Lung (tissue), 13 donors: ENCODE data around the gene RAPGEF2. TPM values are rescaled to one million over a fixed set of nuclear protein-coding genes. Genes with fewer than 3 reads are reported as not detected.

Experiments used
- ATAC-seq: fragments of 200-7000 bp; cut with Tn5 transposase; one replicate; pipeline ENCODE4 v1.9.1; 2020; ENCODE audit warnings: moderate number of reproducible peaks; ENCODE audit not compliant: insufficient read depth, low FRiP score
- DNase-seq, 3 donors: peaks; one replicate each; pipeline ENCODE4 v3.0.0-alpha.2; 2013 to 2017
- H3K27ac ChIP-seq, 2 donors: one replicate each; pipeline ENCODE4 v1.5.1; 2013; ENCODE audit warnings: mild to moderate bottlenecking in 2 of 2, moderate library complexity in 2 of 2, control low read depth in 1 of 2, inconsistent platforms in 1 of 2, low read depth in 1 of 2, low read length in 1 of 2
- H3K27me3 ChIP-seq, 3 donors: one replicate each; pipeline ENCODE4 v1.5.1; 2013; ENCODE audit warnings: low read length in 2 of 3; ENCODE audit not compliant: control insufficient read depth in 3 of 3, insufficient read depth in 3 of 3
- H3K36me3 ChIP-seq, 4 donors: one replicate each; pipeline ENCODE4 v1.5.1; 2013; ENCODE audit warnings: low read length in 4 of 4, mild to moderate bottlenecking in 1 of 4, moderate library complexity in 1 of 4; ENCODE audit not compliant: control insufficient read depth in 4 of 4, insufficient read depth in 4 of 4
- H3K4me1 ChIP-seq, 5 donors: one replicate each; pipeline ENCODE4 v1.5.1; 2013; ENCODE audit warnings: low read length in 5 of 5, mild to moderate bottlenecking in 2 of 5, moderate library complexity in 1 of 5; ENCODE audit not compliant: control insufficient read depth in 5 of 5, insufficient read depth in 5 of 5
- H3K4me3 ChIP-seq: one replicate; pipeline ENCODE4 v1.5.1; 2013; ENCODE audit warnings: mild to moderate bottlenecking, control low read depth, moderate library complexity
- H3K9ac ChIP-seq, 2 donors: one replicate each; pipeline ENCODE4 v1.5.1; 2013; ENCODE audit warnings: low read length in 2 of 2, control low read depth in 1 of 2; ENCODE audit not compliant: insufficient read depth in 1 of 2
- H3K9me3 ChIP-seq, 4 donors: one replicate each; pipeline ENCODE4 v1.5.1; 2013; ENCODE audit warnings: low read length in 3 of 4, mild to moderate bottlenecking in 1 of 4, moderate library complexity in 1 of 4; ENCODE audit not compliant: control insufficient read depth in 4 of 4, insufficient read depth in 3 of 4
- WGBS, 2 donors: extraction: QIAGEN DNeasy Blood & Tissue Kit; methylation state at CpG; one replicate each; pipeline ENCODE4 v1.1.7; 2013; 5-methylcytosine and 5-hydroxymethylcytosine counted together
- polyA plus RNA-seq, 2 donors: library from polyadenylated mRNA; stranded (reverse); fragments of 200-250 nt; gene quantifications; one replicate each; pipeline ENCODE4 v1.2.1, GENCODE V29; 2013
- small RNA-seq: library from RNA; depleted of rRNA; stranded (forward); fragments of <200 nt; gene quantifications from one replicate; pipeline ENCODE3, GENCODE V24; 2014; ENCODE audit warnings: low replicate concordance
- total RNA-seq, 2 donors: library from RNA; depleted of rRNA in 1 of 2; stranded (reverse); fragments of >200 nt in 1 of 2; gene quantifications; one replicate each; pipeline ENCODE4 v1.2.1, GENCODE V29; 2014 to 2021
- TF ChIP-seq, protein P1 (sequence below): IDR thresholded peaks from 2 replicates; pipeline ENCODE4 v1.5.1; 2012; ENCODE audit warnings: mild to moderate bottlenecking; ENCODE audit errors: control extremely low read depth, extremely low read depth
- donor health status: control.
- donor health status: control.
- donor health status: Bipolar disorder and iron deficiency.
- donor health status: healthy.
- donor health status: DM: yes; HTN: yes; CAD: no.

RAPGEF2 gene
- total and polyA plus RNA-seq, 4 donors: 8.6 to 88.7 (median 32.2) TPM

DNA sequence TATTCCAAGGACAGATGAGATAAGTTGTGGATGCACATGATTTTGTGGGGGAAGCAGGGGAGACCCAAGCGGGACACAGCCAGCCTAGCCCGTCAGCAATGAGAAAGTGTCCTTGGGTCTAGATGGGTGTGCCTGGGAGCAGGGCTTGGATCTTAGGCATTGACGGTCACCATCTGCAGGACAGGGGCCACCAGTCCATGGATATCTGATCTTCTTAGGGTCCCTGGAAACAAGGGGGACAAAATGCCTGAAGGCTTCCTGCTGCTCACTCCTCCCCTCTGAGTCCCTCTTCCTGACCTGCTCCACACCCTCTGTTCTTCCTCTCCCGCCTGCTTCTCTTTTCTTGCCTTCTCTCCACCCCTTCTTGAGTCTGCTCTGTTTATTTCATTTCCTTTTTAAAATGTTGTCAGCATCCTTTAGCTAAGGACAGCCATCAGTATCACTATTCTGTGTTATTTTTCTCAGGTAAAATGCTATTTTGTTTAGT is 298.4 kb downstream of the RAPGEF2 start:
- Histone ChIP-seq H3K27ac (peak overlapping the region in 1 of 2 donors; percentile 17), H3K27me3 (no peaks in the 10 kb centered on the region), H3K36me3 (no peaks in the 10 kb centered on the region), H3K4me1 (peaks cover 0 to 12% (median 0%) of the 10 kb centered on the region in 5 donors), H3K4me3 (no peak overlapping the region), H3K9me3 (peaks cover 0 to under 1% (median 0%) of the 10 kb centered on the region in 4 donors), H3K9ac (no peak overlapping the region)
- DNase-seq: peak in 1 of 3 donors; percentile 13
- WGBS, 2 donors: 19 to 56% methylated on average over 4 of the region's 4 CpGs
- ATAC-seq: no peak
- TF ChIP-seq, protein P1, sequence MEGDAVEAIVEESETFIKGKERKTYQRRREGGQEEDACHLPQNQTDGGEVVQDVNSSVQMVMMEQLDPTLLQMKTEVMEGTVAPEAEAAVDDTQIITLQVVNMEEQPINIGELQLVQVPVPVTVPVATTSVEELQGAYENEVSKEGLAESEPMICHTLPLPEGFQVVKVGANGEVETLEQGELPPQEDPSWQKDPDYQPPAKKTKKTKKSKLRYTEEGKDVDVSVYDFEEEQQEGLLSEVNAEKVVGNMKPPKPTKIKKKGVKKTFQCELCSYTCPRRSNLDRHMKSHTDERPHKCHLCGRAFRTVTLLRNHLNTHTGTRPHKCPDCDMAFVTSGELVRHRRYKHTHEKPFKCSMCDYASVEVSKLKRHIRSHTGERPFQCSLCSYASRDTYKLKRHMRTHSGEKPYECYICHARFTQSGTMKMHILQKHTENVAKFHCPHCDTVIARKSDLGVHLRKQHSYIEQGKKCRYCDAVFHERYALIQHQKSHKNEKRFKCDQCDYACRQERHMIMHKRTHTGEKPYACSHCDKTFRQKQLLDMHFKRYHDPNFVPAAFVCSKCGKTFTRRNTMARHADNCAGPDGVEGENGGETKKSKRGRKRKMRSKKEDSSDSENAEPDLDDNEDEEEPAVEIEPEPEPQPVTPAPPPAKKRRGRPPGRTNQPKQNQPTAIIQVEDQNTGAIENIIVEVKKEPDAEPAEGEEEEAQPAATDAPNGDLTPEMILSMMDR: no peak

DNA sequence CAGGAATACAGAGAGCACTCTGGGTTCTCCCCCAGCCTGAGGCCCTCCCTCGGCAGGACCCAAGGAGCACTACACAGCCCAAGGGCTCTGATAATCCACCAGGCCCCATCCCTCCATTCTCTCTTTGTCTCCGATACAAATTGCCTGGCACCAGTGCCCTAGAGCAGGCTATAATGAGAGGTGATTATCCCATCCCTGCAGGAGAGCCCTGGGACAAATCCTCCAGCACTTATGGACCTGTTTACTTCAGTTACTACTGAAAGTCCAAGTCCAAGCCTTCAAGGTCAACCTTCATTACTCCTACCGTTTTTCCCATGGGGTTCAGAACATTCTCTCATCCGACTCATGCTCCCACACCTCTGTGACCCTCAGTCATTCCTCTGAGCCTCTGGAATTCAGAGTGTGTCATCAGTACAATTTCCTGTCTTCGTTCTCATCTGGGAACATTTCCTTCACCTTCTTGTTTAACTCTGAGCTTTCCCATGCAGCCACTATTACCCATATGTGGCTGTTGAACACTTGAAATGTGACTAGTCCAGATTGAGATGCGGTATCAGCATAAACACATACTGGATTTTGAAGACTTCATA is 299.0 kb downstream of the RAPGEF2 start:
- Histone ChIP-seq H3K27ac (peak overlapping the region in 1 of 2 donors; percentile 46), H3K4me3 (no peak overlapping the region), H3K9me3 (peaks cover 0 to 3% (median 0%) of the 10 kb centered on the region in 4 donors), H3K36me3 (no peaks in the 10 kb centered on the region), H3K4me1 (peaks cover 0 to 12% (median 0%) of the 10 kb centered on the region in 5 donors), H3K27me3 (no peaks in the 10 kb centered on the region), H3K9ac (no peak overlapping the region)
- DNase-seq: no peak
- ATAC-seq: no peak
- WGBS, 2 donors: 71 to 72% methylated on average over 6 of the region's 6 CpGs
- TF ChIP-seq, protein P1: no peak

Small RNAs within 50 kb of the gene (small RNA-seq; reads per million reads assigned to genes)
- gene AC074344.1 (not detected), gene MIR3688-1 (not detected), gene RF00019 (not detected)
